B cell (primary cell): ENCODE measurements around the gene SPTB. TPM values are rescaled to one million over a fixed set of nuclear protein-coding genes. Genes with fewer than 3 reads are reported as not detected.

Source experiments
- ATAC-seq: fragments of 200-7000 bp; cut with Tn5 transposase; one replicate; pipeline ENCODE4 v1.10.0; 2021; ENCODE audit warnings: low read depth, mild to moderate bottlenecking, moderate number of reproducible peaks, moderate library complexity
- CTCF ChIA-PET: fragments of 350-600 bp; sonication (Branson Sonifier 250); formaldehyde crosslinking; loops from one replicate; lab custom pipeline; 2021; ENCODE audit warnings: antibody characterized with exemption, inconsistent platforms; lab: Charles Lee
- POLR2A ChIA-PET: fragments of 350-600 bp; sonication (Branson Sonifier 250); formaldehyde crosslinking; loops from one replicate; lab custom pipeline; 2021; ENCODE audit warnings: antibody characterized with exemption; lab: Charles Lee
- DNase-seq: peaks from one replicate; pipeline ENCODE4 v3.0.0; 2013
- H2AFZ ChIP-seq: 2 replicates; pipeline ENCODE4 v1.6.1; 2012; ENCODE audit warnings: mild to moderate bottlenecking, low read depth, low read length; ENCODE audit not compliant: insufficient read depth, poor library complexity, severe bottlenecking
- H3K27ac ChIP-seq, 2 donors: 1 replicate in 1 of 2; 2 replicates in 1 of 2; pipeline ENCODE4 v1.5.1; 2012 to 2013; ENCODE audit warnings: low read length in 2 of 2, mild to moderate bottlenecking in 2 of 2, moderate library complexity in 1 of 2
- H3K27me3 ChIP-seq, 4 experiments: fragments of 200-600 bp in 1 of 4; sonication (generic) in 1 of 4; replicated peaks in 1 of 4; 1 replicate in 2 of 4; 2 replicates in 2 of 4; pipeline versions ENCODE4 v1.6.1 to v1.7.0; 2013 to 2016; ENCODE audit warnings: low read length in 3 of 4, mild to moderate bottlenecking in 2 of 4, mixed read lengths in 1 of 4, moderate library complexity in 1 of 4; ENCODE audit not compliant: insufficient read depth in 4 of 4, control insufficient read depth in 3 of 4; ENCODE audit errors: control extremely low read depth in 1 of 4
- H3K36me3 ChIP-seq, 2 experiments: replicated peaks in 1 of 2; 1 replicate in 1 of 2; 2 replicates in 1 of 2; pipeline versions ENCODE4 v1.6.1 to v1.7.1; 2013; ENCODE audit warnings: low read length in 1 of 2; ENCODE audit not compliant: insufficient read depth in 2 of 2, control insufficient read depth in 1 of 2; ENCODE audit errors: control extremely low read depth in 1 of 2, extremely low read depth in 1 of 2
- H3K4me1 ChIP-seq, 2 donors: fragments of 200-600 bp in 1 of 2; sonication (generic) in 1 of 2; 1 replicate in 1 of 2; 2 replicates in 1 of 2; pipeline versions ENCODE4 v1.5.1 to v1.6.1; 2013 to 2017; ENCODE audit warnings: low read length in 2 of 2; ENCODE audit not compliant: control insufficient read depth in 2 of 2, insufficient read depth in 2 of 2
- H3K4me2 ChIP-seq: replicated peaks from 2 replicates; pipeline ENCODE3; 2012; ENCODE audit warnings: mild to moderate bottlenecking, low read depth, low read length; ENCODE audit not compliant: poor library complexity, severe bottlenecking
- H3K4me3 ChIP-seq, 5 experiments: fragments of 200-600 bp in 1 of 5; sonication (generic) in 1 of 5; 1 replicate in 3 of 5; 2 replicates in 2 of 5; pipeline versions ENCODE4 v1.5.1 to v1.7.0; 2011 to 2016; ENCODE audit warnings: low read length in 4 of 5, mild to moderate bottlenecking in 4 of 5, low read depth in 2 of 5, control low read depth in 1 of 5, moderate library complexity in 1 of 5; ENCODE audit not compliant: insufficient read depth in 1 of 5; ENCODE audit errors: control extremely low read depth in 1 of 5, extremely low read depth in 1 of 5
- H3K79me2 ChIP-seq: fragments of 200-600 bp; sonication (generic); one replicate; pipeline ENCODE4 v1.6.0; 2016; ENCODE audit warnings: low read length; ENCODE audit not compliant: control insufficient read depth, insufficient read depth
- H3K9ac ChIP-seq: fragments of 200-600 bp; sonication (generic); 2 replicates; pipeline ENCODE4 v1.6.1; 2017; ENCODE audit warnings: mild to moderate bottlenecking, low read length, moderate library complexity
- H3K9me3 ChIP-seq, 3 donors: one replicate each; pipeline versions ENCODE4 v1.6.1 to v1.7.1; 2013; ENCODE audit warnings: low read length in 2 of 3; ENCODE audit not compliant: control insufficient read depth in 2 of 3, insufficient read depth in 1 of 3; ENCODE audit errors: control extremely low read depth in 1 of 3
- H4K20me1 ChIP-seq: 2 replicates; pipeline ENCODE4 v1.6.0; 2012; ENCODE audit warnings: mild to moderate bottlenecking, low read length; ENCODE audit not compliant: insufficient read depth, control insufficient read depth, poor library complexity, severe bottlenecking
- H3K27ac Mint-ChIP-seq: one replicate; pipeline ENCODE4 v1.8.0; 2021; ENCODE audit warnings: mixed read lengths
- H3K27me3 Mint-ChIP-seq: one replicate; pipeline ENCODE4 v1.8.0; 2021; ENCODE audit warnings: mixed read lengths
- H3K4me1 Mint-ChIP-seq: one replicate; pipeline ENCODE4 v1.8.0; 2021; ENCODE audit warnings: mixed read lengths
- H3K4me3 Mint-ChIP-seq: one replicate; pipeline ENCODE4 v1.8.0; 2021; ENCODE audit warnings: mixed read lengths
- H3K9me3 Mint-ChIP-seq: one replicate; pipeline ENCODE4 v1.8.0; 2022; ENCODE audit warnings: mixed read lengths; ENCODE audit not compliant: insufficient read depth
- CTCF ChIP-seq: fragments of 200-600 bp; IDR thresholded peaks from one replicate; pipeline ENCODE4 v1.8.0; 2022; ENCODE audit warnings: antibody characterized with exemption, mild to moderate bottlenecking
- EZH2 ChIP-seq: IDR thresholded peaks from 2 replicates; pipeline ENCODE4 v1.6.1; 2012; ENCODE audit warnings: borderline replicate concordance, low read depth, mild to moderate bottlenecking, moderate library complexity, low read length; ENCODE audit not compliant: insufficient read depth, poor library complexity, severe bottlenecking
- WGBS: methylation state at CpG from one replicate; pipeline ENCODE4 v1.1.5; 2013; ENCODE audit warnings: missing lambda C conversion rate; ENCODE audit not compliant: insufficient coverage; 5-methylcytosine and 5-hydroxymethylcytosine counted together
- intact Hi-C: fragments of 100-400 bp; cut with micrococcal nuclease; formaldehyde crosslinking; loops from one replicate; pipeline ENCODE4 v1.10.0; 2022
- polyA plus RNA-seq: library from polyadenylated mRNA; depleted of rRNA; stranded (reverse); fragments of >200 nt; gene quantifications from 2 replicates; pipeline ENCODE4 v1.2.3, GENCODE V29; 2012
- total RNA-seq, 2 donors: library from RNA; stranded (reverse); fragments of 120-200 nt in 1 of 2; gene quantifications; 1 replicate in 1 of 2; 2 replicates in 1 of 2; pipeline versions ENCODE4 v1.2.3 to v1.2.4, GENCODE V29; 2013 to 2022

SPTB gene
- total and polyA plus RNA-seq, 2 donors (not counting 1 experiment from before 2014, with no cell fraction given): 0.12 TPM; not detected in 1

- ChIA-PET POLR2A (no interaction called here), CTCF (interaction anchor here (0.6 kb wide), 1 partner anchor 35 kb away, joined by 3 read pairs; no protein-coding TSS in a partner anchor)
- no peaks in the 10 kb centered on the region for H3K79me2 ChIP-seq
- 2% methylated on average over 15 of the region's 26 CpGs for WGBS
- H3K4me1 Mint-ChIP-seq: peaks cover 42% of the 10 kb centered on the region
- H4K20me1 ChIP-seq: no peaks in the 10 kb centered on the region
- intact Hi-C loops: no loop called here
- peak overlapping the region; percentile 51 for H3K9ac ChIP-seq
- H3K27ac Mint-ChIP-seq: no peak overlapping the region
- H3K4me3 Mint-ChIP-seq: peak overlapping the region; percentile 27
- peak overlapping the region in 4 of 5 experiments; percentile 38 to 56 (median 46) for H3K4me3 ChIP-seq
- H3K9me3 Mint-ChIP-seq: no peaks in the 10 kb centered on the region
- peaks cover 0 to 3% (median 0%) of the 10 kb centered on the region in 3 donors for H3K9me3 ChIP-seq
- H3K36me3 ChIP-seq: no peaks in the 10 kb centered on the region
- H3K27me3 Mint-ChIP-seq: peaks cover 50% of the 10 kb centered on the region
- ATAC-seq (no peak), DNase-seq (peak; percentile 18)
- TF ChIP-seq EZH2: no peak
- no peak for TF ChIP-seq CTCF
- peak overlapping the region; percentile 88 for H3K4me2 ChIP-seq
- peak overlapping the region; percentile 62 for H2AFZ ChIP-seq
- peaks cover 0 to 47% (median 30%) of the 10 kb centered on the region in 4 experiments for H3K27me3 ChIP-seq
- H3K4me1 ChIP-seq: peaks cover 47 to 49% of the 10 kb centered on the region in 2 donors
- H3K27ac ChIP-seq: no peak overlapping the region
These were observed 176.1 kb downstream of the SPTB start for GRCh38 chr14:64703395-64704142.
